ENCODE data around the gene ATP2B2. TPM values are rescaled to one million over a fixed set of nuclear protein-coding genes. Genes with fewer than 3 reads are reported as not detected.

ATP2B2 gene
- polyA plus RNA-seq, 3 donors = 0.47 to 1.2 (median 0.58) TPM

GRCh38 chr3:10334459-10334858 lies 170.9 kb downstream of the ATP2B2 start:
- DNase-seq (ENCODE audit: extremely low read depth in 1 of 11, low read depth in 9 of 11, low spot score in 4 of 11) = no peak

- DNase-seq (ENCODE audit: extremely low read depth in 1 of 11, low read depth in 9 of 11, low spot score in 4 of 11) = no peak
Measured at GRCh38 chr3:10334042-10334441, 171.3 kb downstream of the ATP2B2 start.

- DNase-seq (ENCODE audit: extremely low read depth in 1 of 11, low read depth in 9 of 11, low spot score in 4 of 11) = no peak
Measured at GRCh38 chr3:10333349-10333650, 172.1 kb downstream of the ATP2B2 start.

GRCh38 chr3:10332481-10333348 lies 172.7 kb downstream of the ATP2B2 start:
- no peak for DNase-seq (ENCODE audit: extremely low read depth in 1 of 11, low read depth in 9 of 11, low spot score in 4 of 11)

GRCh38 chr3:10331320-10331719 lies 174.1 kb downstream of the ATP2B2 start:
- DNase-seq (ENCODE audit: extremely low read depth in 1 of 11, low read depth in 9 of 11, low spot score in 4 of 11) = no peak

GRCh38 chr3:10330319-10330718 lies 175.1 kb downstream of the ATP2B2 start:
- DNase-seq (ENCODE audit: extremely low read depth in 1 of 11, low read depth in 9 of 11, low spot score in 4 of 11) = no peak

GRCh38 chr3:10329495-10330015 lies 175.8 kb downstream of the ATP2B2 start:
- DNase-seq (ENCODE audit: extremely low read depth in 1 of 11, low read depth in 9 of 11, low spot score in 4 of 11) = no peak

- DNase-seq (ENCODE audit: extremely low read depth in 1 of 11, low read depth in 9 of 11, low spot score in 4 of 11) = no peak
Measured at GRCh38 chr3:10328460-10329071, 176.8 kb downstream of the ATP2B2 start.

GRCh38 chr3:10327592-10327991 lies 177.8 kb downstream of the ATP2B2 start:
- no peak for DNase-seq (ENCODE audit: extremely low read depth in 1 of 11, low read depth in 9 of 11, low spot score in 4 of 11)

- DNase-seq (ENCODE audit: extremely low read depth in 1 of 11, low read depth in 9 of 11, low spot score in 4 of 11) = no peak
Measured at GRCh38 chr3:10322352-10322710, 183.1 kb downstream of the ATP2B2 start.

- DNase-seq (ENCODE audit: extremely low read depth in 1 of 11, low read depth in 9 of 11, low spot score in 4 of 11) = no peak
Measured at GRCh38 chr3:10321630-10322351, 183.6 kb downstream of the ATP2B2 start.

- DNase-seq (ENCODE audit: extremely low read depth in 1 of 11, low read depth in 9 of 11, low spot score in 4 of 11) = no peak
Measured at GRCh38 chr3:10320320-10320677, 185.1 kb downstream of the ATP2B2 start.

GRCh38 chr3:10319804-10320203 lies 185.6 kb downstream of the ATP2B2 start:
- no peak for DNase-seq (ENCODE audit: extremely low read depth in 1 of 11, low read depth in 9 of 11, low spot score in 4 of 11)

GRCh38 chr3:10319251-10319650 lies 186.1 kb downstream of the ATP2B2 start:
- no peak for DNase-seq (ENCODE audit: extremely low read depth in 1 of 11, low read depth in 9 of 11, low spot score in 4 of 11)

GRCh38 chr3:10317961-10318350 lies 187.4 kb downstream of the ATP2B2 start:
- no peak for DNase-seq (ENCODE audit: extremely low read depth in 1 of 11, low read depth in 9 of 11, low spot score in 4 of 11)

- no peak for DNase-seq (ENCODE audit: extremely low read depth in 1 of 11, low read depth in 9 of 11, low spot score in 4 of 11)
Measured at GRCh38 chr3:10317311-10317960, 187.9 kb downstream of the ATP2B2 start.

- no peak for DNase-seq (ENCODE audit: extremely low read depth in 1 of 11, low read depth in 9 of 11, low spot score in 4 of 11)
Measured at GRCh38 chr3:10315771-10316344, 189.5 kb downstream of the ATP2B2 start.

GRCh38 chr3:10315101-10315500 lies 190.3 kb downstream of the ATP2B2 start:
- no peak for DNase-seq (ENCODE audit: extremely low read depth in 1 of 11, low read depth in 9 of 11, low spot score in 4 of 11)

- no peak for DNase-seq (ENCODE audit: extremely low read depth in 1 of 11, low read depth in 9 of 11, low spot score in 4 of 11)
Measured at GRCh38 chr3:10312861-10313260, 192.5 kb downstream of the ATP2B2 start.

All from renal cortex interstitium (tissue), 11 donors.